GM19025 (cell line): Measurements from ENCODE around the gene RTTN.
A peak's percentile ranks its signal among the peaks of the same experiment; 100 is the strongest.
"Not testable (repeated sequence)": the region's sequence is repeated elsewhere in the genome, so short reads cannot be mapped to it uniquely, and the experiment has no call there.

ENCODE experiments used
- ATAC-seq: cut with Tn5 transposase; IDR thresholded peaks from one replicate; pipeline ENCODE4 v1.9.1; 2021; ENCODE audit warnings: mild to moderate bottlenecking, low read depth, moderate library complexity; ENCODE audit not compliant: unreplicated experiment

RTTN gene, protein sequence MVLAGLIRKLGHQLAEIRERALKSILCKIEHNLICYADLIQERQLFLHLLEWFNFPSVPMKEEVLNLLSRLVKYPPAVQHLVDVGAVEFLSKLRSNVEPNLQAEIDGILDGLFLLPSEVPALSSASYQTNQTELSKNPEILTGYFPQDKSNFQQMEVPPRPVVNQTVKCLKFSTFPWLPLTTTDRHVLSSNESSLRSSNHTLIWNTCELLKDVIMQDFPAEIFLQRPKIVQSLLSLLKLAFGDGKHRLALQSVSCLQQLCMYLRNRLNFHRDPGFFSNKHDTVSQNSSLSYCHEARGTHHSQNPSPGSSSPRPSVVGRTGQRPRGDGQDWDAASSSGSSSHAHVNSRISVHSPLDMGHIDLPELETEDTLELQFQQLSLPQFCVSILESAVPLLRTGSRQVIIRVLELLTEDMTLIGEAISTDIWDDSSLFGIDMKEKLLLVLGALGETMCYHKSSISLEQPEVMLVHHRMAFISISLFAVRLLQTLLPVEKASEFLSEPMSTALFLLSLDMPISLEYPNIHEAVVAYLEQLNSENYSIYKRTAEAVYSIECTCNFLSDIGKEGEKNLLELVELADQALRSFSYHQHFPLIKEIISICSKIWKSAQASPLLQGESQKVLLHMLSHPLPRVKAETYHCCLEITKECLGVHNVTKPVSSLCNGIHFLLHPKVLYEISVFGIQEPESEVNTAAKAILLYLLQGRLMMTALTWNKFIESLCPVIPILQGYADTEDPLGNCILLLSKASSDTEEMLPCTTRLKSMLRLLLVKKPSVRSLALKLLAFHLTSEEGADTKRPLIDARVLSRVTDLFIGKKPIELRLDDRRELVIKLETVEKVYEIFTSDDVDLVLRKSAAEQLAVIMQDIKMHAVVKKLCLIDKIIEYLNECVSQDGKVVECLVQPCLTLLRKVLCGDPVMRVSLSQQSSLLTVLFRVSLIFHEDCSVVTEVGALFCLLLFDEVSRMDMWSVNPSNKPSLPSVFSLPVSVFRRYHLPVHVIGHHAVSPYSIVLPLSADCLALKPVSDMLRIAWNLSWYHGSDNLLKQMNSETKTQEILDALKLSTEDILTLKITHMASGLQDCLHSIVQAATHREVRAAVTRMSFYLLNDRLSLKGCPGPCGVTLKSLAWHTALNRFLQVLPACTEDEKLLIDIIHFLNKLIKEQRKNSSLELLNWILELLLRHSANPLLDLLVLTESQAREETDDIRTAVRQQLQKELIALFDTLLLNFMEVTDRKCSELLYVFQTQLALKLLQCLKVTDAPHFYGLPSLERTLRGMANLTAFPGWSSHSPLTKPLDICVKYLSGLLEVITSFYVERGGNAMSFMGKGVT (N-terminal part only)

DNA sequence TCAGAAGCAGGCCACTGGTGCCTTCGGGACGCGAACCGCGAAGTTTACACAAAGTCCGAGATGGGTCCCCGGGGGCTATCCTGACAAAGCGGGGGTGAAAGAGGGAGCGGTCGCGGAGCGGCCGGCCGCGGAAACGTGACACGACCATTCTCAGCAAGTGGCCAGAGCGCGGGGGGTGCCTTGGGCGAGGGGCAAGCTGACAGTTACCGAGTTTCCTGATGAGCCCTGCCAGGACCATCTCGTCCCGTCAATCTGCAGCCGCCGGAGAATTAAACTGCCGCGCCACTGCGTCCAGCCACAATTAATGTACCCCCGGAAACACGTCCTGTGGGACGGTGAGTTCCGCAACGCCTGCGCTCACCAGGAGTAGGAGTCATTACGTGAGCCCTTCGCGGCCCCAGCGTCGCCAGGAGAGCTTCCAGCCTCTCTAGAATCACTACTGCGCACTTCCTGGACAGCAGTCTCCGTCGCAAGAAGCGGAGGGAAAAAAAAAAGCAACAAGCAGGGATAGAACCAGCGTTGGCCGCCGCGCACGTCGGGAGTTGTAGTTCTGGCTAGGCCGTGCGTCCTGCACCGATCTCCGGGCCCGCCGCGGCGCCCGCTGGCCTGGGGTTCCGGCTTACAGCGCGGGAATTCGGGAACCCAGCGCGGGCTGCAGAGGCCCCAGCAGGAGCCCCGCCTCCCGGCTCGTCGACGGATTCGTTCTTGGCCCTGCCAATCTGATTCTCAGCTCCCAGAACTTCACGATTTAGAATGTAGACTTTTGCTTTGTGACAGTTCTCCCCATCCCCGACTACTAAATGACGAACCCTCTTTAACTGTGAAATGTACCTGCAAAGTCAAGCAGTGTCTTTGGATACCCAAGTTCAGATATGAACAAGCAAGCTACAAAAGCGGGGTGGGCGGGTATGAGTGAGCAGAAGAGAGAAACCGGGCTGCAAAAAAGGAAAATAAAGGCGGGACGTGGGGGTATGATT lies at the start of gene RTTN:
Gene RTTN (minus strand): TSS at position 267 of the 977 bp plus-strand sequence. CDS start 29 bp downstream, at position 238.
- ATAC-seq: peak; percentile 98

DNA sequence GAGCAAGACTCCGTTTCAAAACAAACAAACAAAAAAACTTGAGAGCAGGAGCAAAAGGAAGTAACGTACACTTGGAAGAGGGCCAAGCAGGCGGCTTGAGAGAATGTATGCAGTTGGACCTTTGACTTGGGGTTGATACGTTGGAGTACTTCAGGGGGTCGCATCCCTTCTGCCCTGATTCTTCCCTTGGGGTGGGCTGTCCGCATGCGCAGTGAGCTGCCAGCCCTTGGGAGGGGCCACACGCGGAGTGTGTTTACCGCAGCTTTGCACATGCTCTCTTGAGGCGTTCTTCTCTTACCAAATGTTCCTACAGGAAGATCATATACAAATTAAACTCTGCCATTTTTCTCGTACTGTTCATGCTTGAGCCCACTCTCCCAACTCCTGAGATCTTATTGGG lies 45.3 kb upstream of the RTTN start:
- no peak for ATAC-seq

GRCh38 chr18:70249861-70250260 lies 44.4 kb upstream of the RTTN start:
- not testable (repeated sequence) for ATAC-seq

- ATAC-seq: no peak
These were observed 43.6 kb upstream of the RTTN start for GRCh38 chr18:70249118-70249517.

- ATAC-seq: no peak
These were observed 40.6 kb upstream of the RTTN start for GRCh38 chr18:70246061-70246466.

GRCh38 chr18:70243131-70243929 lies 37.8 kb upstream of the RTTN start:
- ATAC-seq: no peak

DNA sequence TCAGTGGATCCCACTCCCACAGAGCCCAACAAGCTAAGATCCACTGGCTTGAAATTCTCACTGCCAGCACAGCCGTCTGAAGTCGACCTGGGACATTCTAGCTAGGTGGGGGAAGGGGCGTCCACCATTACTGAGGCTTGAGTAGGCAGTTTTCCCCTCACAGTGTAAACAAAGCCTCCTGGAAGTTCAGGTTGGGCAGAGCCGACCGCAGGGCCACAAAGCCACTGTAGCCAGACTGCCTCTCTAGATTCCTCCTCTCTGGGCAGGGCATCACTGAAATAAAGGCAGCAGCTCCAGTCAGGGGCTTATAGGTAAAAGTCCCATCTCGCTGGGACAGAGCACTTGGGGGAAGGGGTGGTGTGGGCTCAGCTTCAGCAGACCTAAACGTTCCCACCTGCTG lies 31.4 kb upstream of the RTTN start:
- ATAC-seq: not testable (repeated sequence)

GRCh38 chr18:70235478-70235877 lies 30.0 kb upstream of the RTTN start:
- no peak for ATAC-seq

DNA sequence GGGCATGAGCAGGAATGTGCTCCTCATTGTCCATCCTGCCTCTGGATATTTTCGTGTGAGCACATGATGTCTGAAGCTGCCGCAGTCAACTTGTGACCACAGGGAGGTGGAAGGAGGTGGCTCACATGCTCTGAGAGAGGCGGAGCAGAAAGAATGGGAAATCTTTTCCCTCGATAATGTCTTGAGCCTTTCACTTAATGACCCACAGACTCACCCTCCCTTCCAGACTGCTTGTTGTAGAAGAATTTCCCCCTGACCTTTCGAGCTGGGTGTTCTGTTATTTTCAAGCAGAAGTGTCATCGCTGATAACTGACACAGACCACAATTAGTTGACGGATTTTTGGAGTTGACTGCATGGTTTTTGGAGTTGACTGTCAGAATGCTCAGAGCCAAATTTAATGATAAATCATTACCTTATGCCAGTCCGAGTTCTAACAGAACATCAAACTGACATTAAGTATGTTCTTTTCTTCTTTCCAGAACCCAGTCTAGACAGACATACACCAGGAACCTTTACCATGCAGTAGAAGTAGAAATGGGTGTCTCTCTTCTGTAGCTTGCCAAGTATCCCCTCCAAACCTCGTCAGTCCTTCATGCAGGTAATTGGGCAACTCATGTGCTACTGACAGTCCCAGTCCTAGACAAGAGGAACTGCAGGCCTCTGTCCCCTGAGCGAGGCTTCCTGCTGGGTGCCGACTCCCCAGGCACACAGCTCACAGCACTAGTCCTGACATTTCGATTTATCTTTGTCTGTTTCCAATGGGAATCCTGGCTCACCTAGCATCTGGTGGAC lies 29.4 kb upstream of the RTTN start:
- no peak for ATAC-seq

DNA sequence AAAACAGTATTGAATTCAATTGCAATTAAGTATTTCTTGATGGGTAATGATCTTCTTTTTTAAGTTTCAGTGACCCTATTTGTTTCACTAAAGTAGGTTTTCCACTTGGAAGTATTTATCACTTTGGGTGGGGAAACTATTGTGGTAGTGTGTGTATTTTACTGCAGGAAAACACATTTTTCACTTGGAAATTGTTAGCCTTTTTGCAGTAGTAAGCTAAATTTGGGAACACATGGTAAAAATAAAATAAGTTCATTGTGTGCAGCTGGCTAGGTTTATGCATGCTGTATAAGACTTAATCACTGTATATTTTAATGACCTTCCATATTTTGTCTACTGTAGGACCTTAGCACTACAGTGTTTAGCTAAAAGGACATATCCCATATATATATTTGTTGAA lies 28.5 kb upstream of the RTTN start:
- ATAC-seq: no peak

DNA sequence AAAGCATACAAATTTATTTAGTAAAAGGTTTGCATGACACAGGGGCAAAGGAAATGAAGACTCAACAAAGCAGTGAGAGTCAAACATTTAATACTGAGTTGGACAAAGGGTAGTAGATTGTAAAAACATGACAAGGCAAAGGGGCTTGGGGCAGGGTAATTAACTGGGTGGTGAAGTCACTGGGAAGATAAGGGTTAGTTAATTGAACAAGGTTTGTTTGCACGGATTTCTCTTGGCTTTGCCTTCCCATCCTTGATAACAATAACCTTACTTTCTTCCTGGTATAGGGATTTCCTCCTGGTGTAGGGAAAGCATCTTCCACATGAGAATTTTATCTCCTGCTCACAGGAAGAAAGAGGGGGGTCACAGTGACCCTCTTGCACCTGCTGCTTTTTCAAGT lies 26.8 kb upstream of the RTTN start:
- no peak for ATAC-seq

DNA sequence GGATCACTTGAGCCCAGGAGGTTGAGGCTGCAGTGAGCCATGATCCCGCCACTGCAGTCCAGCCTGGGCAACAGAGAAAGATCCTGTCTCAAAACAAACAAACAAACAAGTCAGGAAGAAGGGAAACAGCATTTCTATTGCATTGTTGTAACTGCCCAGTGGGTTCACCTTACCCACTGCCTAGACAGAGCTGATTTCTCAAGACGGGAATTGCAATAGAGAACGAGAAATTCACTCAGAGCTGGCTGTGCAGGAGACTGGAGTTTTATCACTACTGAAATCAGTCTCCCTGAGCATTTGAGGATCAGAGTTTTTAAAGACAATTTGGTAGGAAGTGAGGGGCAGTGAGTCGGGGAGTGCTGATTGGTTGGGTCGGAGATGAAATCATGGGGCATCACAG lies 24.2 kb upstream of the RTTN start:
- ATAC-seq: no peak

DNA sequence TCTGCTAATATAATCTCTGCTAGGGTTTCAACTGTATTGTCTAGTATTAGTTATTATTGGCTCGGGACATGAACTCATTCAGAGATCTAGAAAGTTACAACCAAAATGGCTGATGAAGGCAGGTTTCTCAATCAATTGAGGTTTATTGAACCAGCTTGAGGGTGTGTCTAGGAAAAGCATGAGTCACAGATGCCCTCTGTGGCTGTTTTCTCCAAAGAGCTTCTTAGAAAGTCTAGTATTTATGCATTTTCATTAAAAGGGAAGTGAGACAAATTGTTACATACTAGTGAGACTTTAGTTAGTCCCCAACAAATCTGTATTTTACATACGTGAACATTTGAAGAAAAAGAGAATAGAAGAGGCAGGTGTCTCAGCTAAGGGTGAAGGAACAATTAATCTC lies 23.0 kb upstream of the RTTN start:
- no peak for ATAC-seq

- ATAC-seq: no peak
These were observed 22.0 kb upstream of the RTTN start for GRCh38 chr18:70227438-70227837.

DNA sequence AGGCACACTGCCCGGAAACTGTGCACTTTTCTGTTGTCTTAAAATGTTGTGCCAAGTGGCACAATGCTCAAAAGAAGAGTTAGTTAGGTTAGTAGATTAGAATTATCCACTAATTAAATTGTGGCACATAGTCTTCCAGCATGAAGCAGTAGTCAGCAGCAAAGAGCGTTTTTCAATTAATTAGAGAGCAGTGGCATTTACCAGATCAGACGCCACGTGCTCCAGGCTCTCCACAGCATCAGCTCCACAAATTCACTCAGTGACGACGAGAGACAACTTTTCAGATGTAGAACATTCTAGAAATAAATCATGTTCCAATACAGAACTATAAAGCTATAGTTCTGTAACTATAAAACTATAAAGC lies 16.4 kb upstream of the RTTN start:
- no peak for ATAC-seq

DNA sequence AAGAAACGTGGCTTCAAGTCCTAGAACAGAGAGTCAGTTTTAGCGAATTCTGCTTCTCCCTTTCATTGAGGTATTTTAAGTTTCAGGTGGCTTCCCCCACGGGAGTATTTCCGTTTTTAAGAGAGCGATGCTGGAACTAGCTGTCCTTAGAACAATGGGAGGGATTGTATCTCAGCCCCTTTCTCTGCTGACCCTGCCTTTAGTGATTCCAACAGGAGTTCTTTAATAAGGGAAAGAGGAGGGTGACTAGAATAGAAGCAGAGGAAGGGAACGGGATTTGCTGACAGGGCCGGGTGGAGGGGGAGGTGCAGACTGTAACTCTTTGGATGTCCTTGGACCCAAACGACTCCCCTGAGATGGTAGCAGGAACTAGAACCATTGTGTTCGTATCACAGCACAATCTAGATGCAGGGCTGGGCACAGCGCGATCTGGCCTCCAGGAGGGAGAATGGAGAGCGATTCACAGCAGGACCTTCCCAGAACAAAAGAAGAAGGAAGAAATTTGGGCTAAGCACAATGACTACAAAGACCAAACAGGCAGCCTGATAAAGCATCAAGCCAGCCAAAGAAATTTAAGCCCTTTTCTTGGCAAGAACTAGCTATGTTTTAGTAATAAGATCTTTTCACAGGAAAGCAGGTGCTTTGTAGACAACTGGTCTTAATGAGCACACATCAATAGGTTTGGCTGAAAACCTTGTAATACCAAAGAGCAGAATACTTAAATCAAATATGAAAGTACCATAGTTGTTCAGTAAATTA lies 15.8 kb upstream of the RTTN start:
- no peak for ATAC-seq

GRCh38 chr18:70220628-70221027 lies 15.1 kb upstream of the RTTN start:
- no peak for ATAC-seq
